ENCODE data around the gene NSRP1.

GRCh38 chr17:30225112-30225511 lies 108.5 kb downstream of the NSRP1 start:
- TF ChIP-seq CTCF (IDR thresholded peaks at IDR 0.05) (no peak), POLR2A (IDR thresholded peaks at IDR 0.05) (no peak)
